Parathyroid adenoma (tissue), 2 donors: ENCODE measurements around the gene NXF1.

Source experiments
- H2AFZ ChIP-seq: fragments of 300-600 bp; sonication (generic); one replicate; pipeline ENCODE4 v1.7.0; 2017; ENCODE audit warnings: antibody characterized with exemption, mild to moderate bottlenecking
- H3K27ac ChIP-seq: fragments of 300-600 bp; sonication (generic); one replicate; pipeline ENCODE4 v1.7.0; 2017
- H3K27me3 ChIP-seq: fragments of 300-600 bp; sonication (generic); one replicate; pipeline ENCODE4 v1.7.0; 2017; ENCODE audit warnings: low read length; ENCODE audit not compliant: control insufficient read depth, insufficient read depth
- H3K36me3 ChIP-seq: fragments of 300-600 bp; sonication (generic); one replicate; pipeline ENCODE4 v1.7.0; 2017; ENCODE audit warnings: low read length; ENCODE audit not compliant: control insufficient read depth, insufficient read depth
- H3K4me1 ChIP-seq: fragments of 300-600 bp; sonication (generic); one replicate; pipeline ENCODE4 v1.7.0; 2017; ENCODE audit warnings: control low read depth
- H3K4me2 ChIP-seq: fragments of 300-600 bp; sonication (generic); one replicate; pipeline ENCODE4 v1.7.0; 2017; ENCODE audit warnings: low read length
- H3K4me3 ChIP-seq: fragments of 300-600 bp; sonication (generic); one replicate; pipeline ENCODE4 v1.7.0; 2017; ENCODE audit warnings: low read depth, low read length
- H3K79me2 ChIP-seq: fragments of 300-600 bp; sonication (generic); one replicate; pipeline ENCODE4 v1.7.0; 2017; ENCODE audit warnings: control low read depth
- H3K9ac ChIP-seq: fragments of 300-600 bp; sonication (generic); one replicate; pipeline ENCODE4 v1.7.0; 2017; ENCODE audit warnings: mild to moderate bottlenecking
- H3K9me3 ChIP-seq: fragments of 300-600 bp; sonication (generic); one replicate; pipeline ENCODE4 v1.7.0; 2017; ENCODE audit warnings: low read length; ENCODE audit not compliant: control insufficient read depth
- TF ChIP-seq, protein P1 (sequence below): fragments of 300-600 bp; sonication (generic); IDR thresholded peaks from one replicate; pipeline ENCODE4 v1.7.0; 2017; ENCODE audit warnings: antibody characterized with exemption, mild to moderate bottlenecking
- donor health status: primary hyperparathyroidism.

NXF1 gene

GRCh38 chr11:62787005-62787759, 18.1 kb downstream of the NXF1 start, which contains the start of gene TMEM179B:
TMEM179B (plus strand) TSS chr11:62787402; CDS start chr11:62787432, 30 bp downstream.
- H3K27me3 ChIP-seq, result no peaks in the 10 kb centered on the region
- TF ChIP-seq, protein P1, sequence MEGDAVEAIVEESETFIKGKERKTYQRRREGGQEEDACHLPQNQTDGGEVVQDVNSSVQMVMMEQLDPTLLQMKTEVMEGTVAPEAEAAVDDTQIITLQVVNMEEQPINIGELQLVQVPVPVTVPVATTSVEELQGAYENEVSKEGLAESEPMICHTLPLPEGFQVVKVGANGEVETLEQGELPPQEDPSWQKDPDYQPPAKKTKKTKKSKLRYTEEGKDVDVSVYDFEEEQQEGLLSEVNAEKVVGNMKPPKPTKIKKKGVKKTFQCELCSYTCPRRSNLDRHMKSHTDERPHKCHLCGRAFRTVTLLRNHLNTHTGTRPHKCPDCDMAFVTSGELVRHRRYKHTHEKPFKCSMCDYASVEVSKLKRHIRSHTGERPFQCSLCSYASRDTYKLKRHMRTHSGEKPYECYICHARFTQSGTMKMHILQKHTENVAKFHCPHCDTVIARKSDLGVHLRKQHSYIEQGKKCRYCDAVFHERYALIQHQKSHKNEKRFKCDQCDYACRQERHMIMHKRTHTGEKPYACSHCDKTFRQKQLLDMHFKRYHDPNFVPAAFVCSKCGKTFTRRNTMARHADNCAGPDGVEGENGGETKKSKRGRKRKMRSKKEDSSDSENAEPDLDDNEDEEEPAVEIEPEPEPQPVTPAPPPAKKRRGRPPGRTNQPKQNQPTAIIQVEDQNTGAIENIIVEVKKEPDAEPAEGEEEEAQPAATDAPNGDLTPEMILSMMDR, result peak; percentile 37
- H3K9me3 ChIP-seq, result no peaks in the 10 kb centered on the region
- H3K36me3 ChIP-seq, result no peaks in the 10 kb centered on the region
- peak within 1 kb of the TSS; percentile 84 for H3K27ac ChIP-seq
- peaks cover 5% of the 10 kb centered on the region for H3K4me1 ChIP-seq
- peak within 1 kb of the TSS; percentile 79 for H3K4me2 ChIP-seq
- H3K9ac ChIP-seq, result peak within 1 kb of the TSS; percentile 43
- peak within 1 kb of the TSS; percentile 70 for H3K4me3 ChIP-seq
- H2AFZ ChIP-seq, result peak within 1 kb of the TSS; percentile 74
- peaks cover 2% of the 10 kb centered on the region for H3K79me2 ChIP-seq

DNA sequence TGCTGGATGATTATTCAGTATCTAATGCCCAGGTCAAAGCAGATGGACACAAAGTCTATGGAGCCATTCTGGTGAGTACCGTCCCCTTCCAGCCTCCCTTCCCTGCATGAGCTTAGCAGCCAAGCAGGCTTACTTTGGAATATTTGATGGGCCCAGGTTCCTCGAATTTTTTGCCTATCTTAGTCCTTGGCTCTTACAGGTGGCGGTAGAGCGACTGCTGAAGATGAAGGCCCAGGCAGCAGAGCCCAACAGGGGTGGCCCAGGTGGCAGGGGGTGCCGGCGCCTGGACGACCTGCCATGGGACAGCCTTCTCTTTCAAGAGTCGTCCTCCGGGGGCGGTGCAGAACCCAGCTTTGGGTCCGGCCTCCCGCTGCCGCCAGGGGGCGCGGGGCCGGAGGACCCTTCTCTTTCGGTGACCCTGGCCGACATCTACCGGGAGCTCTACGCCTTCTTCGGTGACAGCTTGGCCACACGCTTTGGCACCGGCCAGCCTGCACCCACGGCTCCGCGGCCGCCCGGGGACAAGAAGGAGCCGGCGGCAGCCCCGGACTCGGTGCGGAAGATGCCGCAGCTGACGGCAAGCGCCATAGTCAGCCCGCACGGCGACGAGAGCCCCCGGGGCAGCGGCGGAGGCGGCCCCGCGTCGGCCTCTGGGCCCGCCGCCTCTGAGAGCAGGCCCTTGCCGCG, 18.8 kb downstream of the NXF1 start:
- H3K9ac ChIP-seq, result no peak overlapping the region
- peak overlapping the region; percentile 79 for H3K4me2 ChIP-seq
- no peaks in the 10 kb centered on the region for H3K27me3 ChIP-seq
- H3K36me3 ChIP-seq, result no peaks in the 10 kb centered on the region
- H3K27ac ChIP-seq, result peak overlapping the region; percentile 84
- no peaks in the 10 kb centered on the region for H3K9me3 ChIP-seq
- peak overlapping the region; percentile 74 for H2AFZ ChIP-seq
- peaks cover 1% of the 10 kb centered on the region for H3K79me2 ChIP-seq
- peaks cover 3% of the 10 kb centered on the region for H3K4me1 ChIP-seq
- peak overlapping the region; percentile 70 for H3K4me3 ChIP-seq
- TF ChIP-seq, protein P1, result peak; percentile 89

DNA sequence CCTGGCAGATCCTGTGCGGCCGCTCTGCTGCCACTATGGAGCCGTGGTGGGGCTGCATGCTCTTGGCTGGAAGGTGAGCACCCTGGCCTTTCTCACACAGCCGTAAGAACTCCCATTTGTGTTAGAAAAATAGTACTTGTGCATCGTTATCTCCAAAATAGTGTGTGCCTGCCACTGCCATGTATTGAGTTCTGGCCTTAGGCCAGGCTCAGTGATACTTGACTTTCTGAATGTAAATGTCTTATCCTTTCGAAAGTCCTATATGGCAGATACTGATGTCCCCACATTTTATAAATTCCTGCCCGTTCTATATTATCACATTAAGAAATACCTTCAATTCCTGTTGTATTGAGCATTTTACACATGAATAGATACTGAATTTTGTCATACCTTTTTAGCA, 22.5 kb downstream of the NXF1 start:
- Histone ChIP-seq H3K4me2 (no peak overlapping the region), H3K9ac (no peak overlapping the region), H2AFZ (no peak overlapping the region), H3K4me3 (no peak overlapping the region), H3K27me3 (no peaks in the 10 kb centered on the region), H3K27ac (no peak overlapping the region), H3K9me3 (no peaks in the 10 kb centered on the region), H3K79me2 (no peaks in the 10 kb centered on the region), H3K4me1 (peaks cover 3% of the 10 kb centered on the region), H3K36me3 (no peaks in the 10 kb centered on the region)
- TF ChIP-seq, protein P1, result no peak

GRCh38 chr11:62778441-62778840, 26.8 kb downstream of the NXF1 start:
- no peaks in the 10 kb centered on the region for H3K27me3 ChIP-seq
- H3K4me3 ChIP-seq, result no peak overlapping the region
- no peak overlapping the region for H3K27ac ChIP-seq
- no peaks in the 10 kb centered on the region for H3K36me3 ChIP-seq
- no peak overlapping the region for H3K9ac ChIP-seq
- H3K79me2 ChIP-seq, result no peaks in the 10 kb centered on the region
- no peak overlapping the region for H3K4me2 ChIP-seq
- H2AFZ ChIP-seq, result no peak overlapping the region
- no peaks in the 10 kb centered on the region for H3K9me3 ChIP-seq
- TF ChIP-seq, protein P1, result no peak
- no peaks in the 10 kb centered on the region for H3K4me1 ChIP-seq
